GM12864 (cell line): ENCODE results near the gene OGA.

Source experiments
- DNase-seq: peaks from one replicate; pipeline ENCODE4 v3.0.0-alpha.2; 2011; ENCODE audit warnings: low read depth
- H3K4me3 ChIP-seq: 2 replicates; pipeline ENCODE4 v1.5.1; 2011; ENCODE audit warnings: mild to moderate bottlenecking, low read depth, low read length, control low read depth
- CTCF ChIP-seq: IDR thresholded peaks from 2 replicates; pipeline ENCODE4 v1.5.1; 2011; ENCODE audit warnings: low read depth, mild to moderate bottlenecking, moderate library complexity, low read length, control low read depth, inconsistent platforms; ENCODE audit errors: missing control alignments

OGA gene

GRCh38 chr10:101841826-101842225 lies 23.6 kb upstream of the OGA start:
- no peak for DNase-seq
- no peak for TF ChIP-seq CTCF
- H3K4me3 ChIP-seq = no peak overlapping the region

- no peak for DNase-seq
- peak; percentile 97 for TF ChIP-seq CTCF
- H3K4me3 ChIP-seq = peak overlapping the region; percentile 46
Observed at GRCh38 chr10:101840741-101841453, 22.7 kb upstream of the OGA start.

- no peak for DNase-seq
- TF ChIP-seq CTCF = no peak
- H3K4me3 ChIP-seq = peak overlapping the region; percentile 46
Observed at GRCh38 chr10:101840102-101840684, 21.9 kb upstream of the OGA start.

- H3K4me3 ChIP-seq = peak overlapping the region; percentile 46
- no peak for TF ChIP-seq CTCF
- no peak for DNase-seq
Observed at GRCh38 chr10:101839416-101840063, 21.3 kb upstream of the OGA start.

- no peak overlapping the region for H3K4me3 ChIP-seq
- DNase-seq = no peak
- TF ChIP-seq CTCF = no peak
Observed at GRCh38 chr10:101839002-101839401, 20.8 kb upstream of the OGA start.

- no peak for DNase-seq
- no peak for TF ChIP-seq CTCF
- no peak overlapping the region for H3K4me3 ChIP-seq
Observed at GRCh38 chr10:101838416-101838970, 20.2 kb upstream of the OGA start.
